Keratinocyte (primary cell): ENCODE results near the gene SLC35D2.

ENCODE experiments used
- CTCF ChIP-seq, 3 experiments: IDR thresholded peaks in 1 of 3; conservative IDR thresholded peaks in 1 of 3; optimal IDR thresholded peaks in 1 of 3; 2 replicates in 2 of 3; 3 replicates in 1 of 3; pipeline versions ENCODE3 to v1.5.1; 2011; ENCODE audit warnings: low read length in 3 of 3, mild to moderate bottlenecking in 3 of 3, moderate library complexity in 2 of 3, control low read depth in 1 of 3, inconsistent platforms in 1 of 3; ENCODE audit not compliant: insufficient read depth in 2 of 3; ENCODE audit errors: extremely low read depth in 1 of 3
- EZH2 ChIP-seq: IDR thresholded peaks from one replicate; pipeline ENCODE4 v1.6.1; 2012; ENCODE audit warnings: inconsistent platforms, mild to moderate bottlenecking, low read length, moderate library complexity

GRCh38 chr9:96423985-96424336, 40.5 kb upstream of the SLC35D2 start:
- TF ChIP-seq CTCF (optimal IDR thresholded peaks at IDR 0.05 in 1 of 3, IDR thresholded peaks at IDR 0.05 in 1 of 3, conservative IDR thresholded peaks at IDR 0.05 in 1 of 3; ENCODE audit: extremely low read depth in 1 of 3, insufficient read depth in 2 of 3, low read length in 3 of 3): no peak
- TF ChIP-seq EZH2: no peak
